ENCODE results near the gene G0S2. TPM values are rescaled to one million over a fixed set of nuclear protein-coding genes. Genes with fewer than 3 reads are reported as not detected.

The G0S2 gene
- total RNA-seq: 0.57 and 4.6 TPM in 2 replicates

GRCh38 chr1:209674957-209675564 lies at the start of gene G0S2:
G0S2 (plus strand) TSS chr1:209675412; CDS start chr1:209675685, 273 bp downstream.

GRCh38 chr1:209652121-209652735 lies 23.0 kb upstream of the G0S2 start, which contains the start of gene LAMB3:
LAMB3 (minus strand) TSS chr1:209652425; CDS start chr1:209650944, 1,481 bp downstream.

GRCh38 chr1:209704584-209704983 lies 29.4 kb downstream of the G0S2 start, which contains the start of gene HSD11B1:
HSD11B1 (plus strand) TSS chr1:209704846; CDS start chr1:209704943, 97 bp downstream.

Other genes starting within 250 kb of the G0S2 start
- not detected in 2 replicates for gene CAMK1G, start 91.7 kb upstream of the G0S2 start, total RNA-seq
- gene LAMB3, start 23.0 kb upstream of the G0S2 start, total RNA-seq: 3.8 and 7.8 TPM in 2 replicates
- not detected in 2 replicates for gene HSD11B1, start 29.4 kb downstream of the G0S2 start, total RNA-seq
- not detected in 2 replicates for gene TRAF3IP3, start 80.6 kb downstream of the G0S2 start, total RNA-seq
- gene C1orf74, start 109.1 kb downstream of the G0S2 start, total RNA-seq: 3.0 and 3.3 TPM in 2 replicates
- 2.9 and 8.8 TPM in 2 replicates for gene IRF6, start 130.7 kb downstream of the G0S2 start, total RNA-seq
- 13.1 and 14.5 TPM in 2 replicates for gene UTP25, start 152.6 kb downstream of the G0S2 start, total RNA-seq

Data from vein endothelial cell (primary cell).